H9 (cell line): ENCODE data around the gene CDC20. TPM values are rescaled to one million over a fixed set of nuclear protein-coding genes. Genes with fewer than 3 reads are reported as not detected.

ENCODE experiments used
- DNase-seq: peaks from one replicate; pipeline ENCODE4 v3.0.0-alpha.2; 2017
- H2AFZ ChIP-seq: one replicate; pipeline ENCODE4 v1.6.1; 2013; ENCODE audit warnings: mild to moderate bottlenecking, low read length, control low read depth, moderate library complexity
- H2AK5ac ChIP-seq: 2 replicates; pipeline ENCODE4 v1.6.1; 2013; ENCODE audit warnings: low read length, control low read depth, mixed read lengths; ENCODE audit not compliant: insufficient read length
- H2BK120ac ChIP-seq: one replicate; pipeline ENCODE4 v1.6.1; 2013; ENCODE audit warnings: low read depth, mild to moderate bottlenecking, low read length, control low read depth, inconsistent platforms; ENCODE audit not compliant: poor library complexity, severe bottlenecking
- H2BK12ac ChIP-seq: 2 replicates; pipeline ENCODE4 v1.6.1; 2013; ENCODE audit warnings: low read length, control low read depth, mixed read lengths, low read depth; ENCODE audit not compliant: insufficient read length
- H2BK15ac ChIP-seq: 2 replicates; pipeline ENCODE4 v1.6.1; 2013; ENCODE audit warnings: low read depth, low read length, control low read depth
- H2BK20ac ChIP-seq: one replicate; pipeline ENCODE4 v1.6.1; 2013; ENCODE audit warnings: low read depth, mild to moderate bottlenecking, low read length, control low read depth, inconsistent platforms; ENCODE audit not compliant: poor library complexity, severe bottlenecking
- H2BK5ac ChIP-seq: 2 replicates; pipeline ENCODE4 v1.6.1; 2013; ENCODE audit warnings: low read length, control low read depth, mixed read lengths; ENCODE audit not compliant: insufficient read length
- H3K14ac ChIP-seq: 2 replicates; pipeline ENCODE4 v1.6.1; 2013; ENCODE audit warnings: low read length, control low read depth; ENCODE audit not compliant: insufficient read depth
- H3K18ac ChIP-seq: 2 replicates; pipeline ENCODE4 v1.6.1; 2013; ENCODE audit warnings: low read depth, mild to moderate bottlenecking, mixed read lengths, low read length, control low read depth; ENCODE audit not compliant: insufficient read length
- H3K23ac ChIP-seq: 2 replicates; pipeline ENCODE4 v1.6.1; 2013; ENCODE audit warnings: low read length, control low read depth, mixed read lengths, low read depth; ENCODE audit not compliant: insufficient read length
- H3K23me2 ChIP-seq: 2 replicates; pipeline ENCODE4 v1.6.1; 2013; ENCODE audit warnings: low read depth, mild to moderate bottlenecking, mixed read lengths, low read length, control low read depth; ENCODE audit not compliant: insufficient read length, poor library complexity, severe bottlenecking
- H3K27ac ChIP-seq: 2 replicates; pipeline ENCODE4 v1.5.1; 2013; ENCODE audit warnings: low read length, control low read depth, mixed read lengths, low read depth; ENCODE audit not compliant: insufficient read length
- H3K27me3 ChIP-seq: 2 replicates; pipeline ENCODE4 v1.6.1; 2013; ENCODE audit warnings: low read length, control low read depth, inconsistent platforms; ENCODE audit not compliant: insufficient read depth
- H3K4ac ChIP-seq: 2 replicates; pipeline ENCODE4 v1.6.1; 2013; ENCODE audit warnings: low read depth, mild to moderate bottlenecking, control low read depth, inconsistent platforms, low read length, moderate library complexity
- H3K4me1 ChIP-seq: 2 replicates; pipeline ENCODE4 v1.6.1; 2013; ENCODE audit warnings: low read length, control low read depth, inconsistent platforms; ENCODE audit not compliant: insufficient read depth
- H3K4me2 ChIP-seq: 2 replicates; pipeline ENCODE4 v1.6.1; 2013; ENCODE audit warnings: low read length, control low read depth, mixed read lengths; ENCODE audit not compliant: insufficient read length, insufficient read depth
- H3K56ac ChIP-seq: 2 replicates; pipeline ENCODE4 v1.6.1; 2013; ENCODE audit warnings: low read depth, mild to moderate bottlenecking, mixed read lengths, low read length, control low read depth; ENCODE audit not compliant: insufficient read length
- H3K79me1 ChIP-seq: 2 replicates; pipeline ENCODE4 v1.6.1; 2013; ENCODE audit warnings: low read depth, mild to moderate bottlenecking, moderate library complexity, low read length, control low read depth, inconsistent platforms; ENCODE audit not compliant: insufficient read depth, poor library complexity, severe bottlenecking
- H3K79me2 ChIP-seq: 2 replicates; pipeline ENCODE4 v1.6.1; 2013; ENCODE audit warnings: low read length, control low read depth, inconsistent platforms; ENCODE audit not compliant: insufficient read depth
- H3K9ac ChIP-seq: 2 replicates; pipeline ENCODE4 v1.6.1; 2013; ENCODE audit warnings: low read length, control low read depth, mixed read lengths; ENCODE audit not compliant: insufficient read length; ENCODE audit errors: extremely low read depth
- H3K9me3 ChIP-seq: one replicate; pipeline ENCODE4 v1.6.1; 2013; ENCODE audit warnings: low read depth, low read length, inconsistent platforms; ENCODE audit not compliant: control insufficient read depth
- H3T11ph ChIP-seq: one replicate; pipeline ENCODE4 v1.6.1; 2013; ENCODE audit warnings: mild to moderate bottlenecking, low read length, control low read depth, inconsistent platforms
- H4K20me1 ChIP-seq: one replicate; pipeline ENCODE4 v1.6.1; 2013; ENCODE audit not compliant: control insufficient read depth, insufficient read length, insufficient read depth
- H4K5ac ChIP-seq: 2 replicates; pipeline ENCODE4 v1.6.1; 2013; ENCODE audit warnings: low read depth, mild to moderate bottlenecking, mixed read lengths, low read length, control low read depth; ENCODE audit not compliant: insufficient read length
- H4K8ac ChIP-seq: replicated peaks from 2 replicates; pipeline ENCODE4 v1.6.1; 2013; ENCODE audit warnings: low read length, control low read depth, mixed read lengths, low read depth; ENCODE audit not compliant: insufficient read length
- H4K91ac ChIP-seq: 2 replicates; pipeline ENCODE4 v1.6.1; 2013; ENCODE audit warnings: low read depth, mild to moderate bottlenecking, moderate library complexity, mixed read lengths, low read length, control low read depth; ENCODE audit not compliant: insufficient read length
- H3K27ac Mint-ChIP-seq, 3 experiments: 2 replicates in 2 of 3; 3 replicates in 1 of 3; pipeline ENCODE4 v1.8.0; 2020 to 2021; ENCODE audit warnings: mixed read lengths in 3 of 3, mild to moderate bottlenecking in 1 of 3, moderate library complexity in 1 of 3
- H3K27me3 Mint-ChIP-seq: 2 replicates; pipeline ENCODE4 v1.8.0; 2021; ENCODE audit warnings: low read depth, mild to moderate bottlenecking, moderate library complexity, mixed read lengths
- H3K36me3 Mint-ChIP-seq, 3 experiments: 2 replicates in 2 of 3; 3 replicates in 1 of 3; pipeline ENCODE4 v1.8.0; 2020 to 2021; ENCODE audit warnings: low read depth in 3 of 3, mixed read lengths in 3 of 3; ENCODE audit not compliant: insufficient read depth in 1 of 3
- H3K4me1 Mint-ChIP-seq, 2 experiments: 2 replicates each; pipeline ENCODE4 v1.8.0; 2020; ENCODE audit warnings: mixed read lengths in 2 of 2
- H3K4me3 Mint-ChIP-seq, 2 experiments: 2 replicates in 1 of 2; 3 replicates in 1 of 2; pipeline ENCODE4 v1.8.0; 2020 to 2021; ENCODE audit warnings: mild to moderate bottlenecking in 2 of 2, mixed read lengths in 2 of 2, moderate library complexity in 1 of 2
- H3K9me3 Mint-ChIP-seq, 2 experiments: 2 replicates in 1 of 2; 3 replicates in 1 of 2; pipeline ENCODE4 v1.8.0; 2020; ENCODE audit warnings: mild to moderate bottlenecking in 2 of 2, mixed read lengths in 2 of 2, moderate library complexity in 1 of 2
- WGBS: extraction: QIAGEN DNeasy Blood & Tissue Kit; methylation state at CpG from one replicate; pipeline ENCODE4 v1.1.7; 2013; ENCODE audit warnings: missing lambda C conversion rate, low lambda C conversion rate, mixed read lengths; ENCODE audit not compliant: insufficient read length; ENCODE audit errors: extremely low coverage; 5-methylcytosine and 5-hydroxymethylcytosine counted together
- total RNA-seq: library from RNA; stranded (reverse); gene quantifications from 2 replicates; pipeline ENCODE4 v1.2.1, GENCODE V29; 2021
- TF ChIP-seq, protein P1 (sequence below): fragments of 200-600 bp; sonication (generic); conservative IDR thresholded peaks from 3 replicates; pipeline ENCODE4 v1.8.0; 2021; ENCODE audit warnings: antibody characterized with exemption, mild to moderate bottlenecking

CDC20 gene
- total RNA-seq, 1 experiment from 2014 or later = 246 TPM

DNA sequence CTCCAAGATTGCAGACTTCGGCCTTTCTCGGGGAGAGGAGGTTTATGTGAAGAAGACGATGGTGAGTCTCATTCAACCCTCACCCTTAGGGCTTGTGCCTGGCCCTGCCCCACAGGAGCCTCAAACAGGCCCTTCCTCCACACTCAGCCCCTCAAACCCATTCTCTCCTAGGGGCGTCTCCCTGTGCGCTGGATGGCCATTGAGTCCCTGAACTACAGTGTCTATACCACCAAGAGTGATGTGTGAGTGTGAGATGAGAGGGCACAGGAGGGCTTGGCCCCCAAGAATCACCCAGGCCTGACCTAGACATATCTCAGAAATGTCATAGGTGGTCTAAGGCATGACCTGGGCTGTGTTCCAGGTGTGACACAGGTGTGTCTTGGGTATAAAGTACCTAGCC is 39.5 kb upstream of the CDC20 start:
- H3K18ac ChIP-seq = no peak overlapping the region

More for the DNA sequence above, 39.5 kb upstream of the CDC20 start:
- no peaks in the 10 kb centered on the region; the same call in none of the 2 replicates for H3K27me3 Mint-ChIP-seq
- no peak overlapping the region for H3K4me3 Mint-ChIP-seq
- Histone ChIP-seq H3K14ac (no peak overlapping the region; the same call in 1 of the 2 replicates), H4K91ac (no peak overlapping the region), H3K23me2 (no peaks in the 10 kb centered on the region), H2BK5ac (no peak overlapping the region), H3K4ac (no peak overlapping the region), H2BK20ac (no peak overlapping the region), H3K23ac (no peak overlapping the region), H3K79me2 (no peaks in the 10 kb centered on the region), H3K4me1 (no peaks in the 10 kb centered on the region), H2BK120ac (no peak overlapping the region), H4K8ac (no peak overlapping the region), H2BK12ac (no peak overlapping the region), H3K79me1 (no peaks in the 10 kb centered on the region), H3K4me2 (no peak overlapping the region), H4K20me1 (no peaks in the 10 kb centered on the region), H3K9ac (no peak overlapping the region), H4K5ac (no peak overlapping the region), H2AK5ac (no peak overlapping the region), H3K27ac (no peak overlapping the region), H3K9me3 (no peaks in the 10 kb centered on the region), H2AFZ (no peak overlapping the region), H3K27me3 (no peaks in the 10 kb centered on the region), H2BK15ac (no peak overlapping the region), H3T11ph (no peak overlapping the region), H3K56ac (no peak overlapping the region)
- no peak overlapping the region; a peak in 1 of 7 replicates for H3K27ac Mint-ChIP-seq
- no peak for DNase-seq
- no CpG with 5 or more reads among the region's 5 CpGs for WGBS
- peaks cover 8 to 12% of the 10 kb centered on the region in 2 experiments for H3K4me1 Mint-ChIP-seq
- H3K9me3 Mint-ChIP-seq = no peaks in the 10 kb centered on the region
- TF ChIP-seq, protein P1, sequence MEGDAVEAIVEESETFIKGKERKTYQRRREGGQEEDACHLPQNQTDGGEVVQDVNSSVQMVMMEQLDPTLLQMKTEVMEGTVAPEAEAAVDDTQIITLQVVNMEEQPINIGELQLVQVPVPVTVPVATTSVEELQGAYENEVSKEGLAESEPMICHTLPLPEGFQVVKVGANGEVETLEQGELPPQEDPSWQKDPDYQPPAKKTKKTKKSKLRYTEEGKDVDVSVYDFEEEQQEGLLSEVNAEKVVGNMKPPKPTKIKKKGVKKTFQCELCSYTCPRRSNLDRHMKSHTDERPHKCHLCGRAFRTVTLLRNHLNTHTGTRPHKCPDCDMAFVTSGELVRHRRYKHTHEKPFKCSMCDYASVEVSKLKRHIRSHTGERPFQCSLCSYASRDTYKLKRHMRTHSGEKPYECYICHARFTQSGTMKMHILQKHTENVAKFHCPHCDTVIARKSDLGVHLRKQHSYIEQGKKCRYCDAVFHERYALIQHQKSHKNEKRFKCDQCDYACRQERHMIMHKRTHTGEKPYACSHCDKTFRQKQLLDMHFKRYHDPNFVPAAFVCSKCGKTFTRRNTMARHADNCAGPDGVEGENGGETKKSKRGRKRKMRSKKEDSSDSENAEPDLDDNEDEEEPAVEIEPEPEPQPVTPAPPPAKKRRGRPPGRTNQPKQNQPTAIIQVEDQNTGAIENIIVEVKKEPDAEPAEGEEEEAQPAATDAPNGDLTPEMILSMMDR = no peak
- no peaks in the 10 kb centered on the region for H3K36me3 Mint-ChIP-seq
